ENCODE measurements around the gene IQGAP2.

IQGAP2 gene

DNA sequence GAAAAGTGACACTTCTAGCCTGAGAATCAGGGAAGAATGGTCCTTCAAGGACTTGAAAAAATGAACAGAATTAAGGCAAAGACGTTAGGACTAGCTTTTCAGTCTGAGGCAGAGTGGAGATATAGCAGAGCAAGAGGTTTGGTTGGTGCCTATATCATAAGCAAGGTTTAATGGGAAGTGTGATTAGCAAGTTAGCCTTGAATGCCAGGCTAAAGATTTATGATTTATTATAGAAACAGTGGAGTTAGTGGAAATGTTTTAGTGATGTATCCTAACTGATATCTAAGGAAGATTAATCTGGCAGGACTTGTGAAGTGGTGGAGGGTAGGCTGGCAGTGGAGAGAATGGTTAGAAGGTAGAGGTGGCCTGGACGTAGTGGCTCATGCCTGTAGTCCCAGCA, 213.1 kb downstream of the IQGAP2 start:
- no peak overlapping the region for H3K23ac ChIP-seq (ENCODE audit: low read depth, low read length, poor library complexity)
- WGBS, 2 donors (ENCODE audit: extremely low coverage in 2 of 2, insufficient read length in 2 of 2, insufficient replicate concordance in 1 of 2): no CpG with 5 or more reads among the region's 2 CpGs
- no peaks in the 10 kb centered on the region for H3K9me3 ChIP-seq (replicated peaks in 1 of 2; ENCODE audit: control insufficient read depth in 2 of 2, insufficient read depth in 1 of 2, low read depth in 1 of 2, low read length in 2 of 2)
- H4K91ac ChIP-seq (ENCODE audit: low read depth, low read length, poor library complexity): no peak overlapping the region
- no peak overlapping the region for H3K9ac ChIP-seq (ENCODE audit: low read depth, low read length, poor library complexity)
- H3K4me2 ChIP-seq (ENCODE audit: insufficient read depth, low read length, poor library complexity, severe bottlenecking): no peak overlapping the region
- no peak overlapping the region for H2AK5ac ChIP-seq (ENCODE audit: low read depth, low read length)
- no peak overlapping the region for H2BK5ac ChIP-seq (ENCODE audit: low read length)
- no peak overlapping the region for H3K14ac ChIP-seq (ENCODE audit: low read length)
- no peaks in the 10 kb centered on the region for H3K27me3 ChIP-seq (ENCODE audit: control insufficient read depth in 3 of 3, insufficient read depth in 3 of 3, low read depth in 1 of 3, low read length in 3 of 3)
- H2BK120ac ChIP-seq (ENCODE audit: low read depth, low read length): no peak overlapping the region
- no peak overlapping the region for H4K8ac ChIP-seq (ENCODE audit: low read depth, low read length)
- no peak overlapping the region for H3K4me3 ChIP-seq (ENCODE audit: low read length in 2 of 2)
- H3K36me3 ChIP-seq (replicated peaks in 1 of 2; ENCODE audit: control insufficient read depth in 2 of 2, insufficient read depth in 2 of 2, low read length in 2 of 2): peaks cover 2 to 11% of the 10 kb centered on the region in 2 donors
- H2BK12ac ChIP-seq (ENCODE audit: low read length): no peak overlapping the region
- H3K27ac ChIP-seq (replicated peaks; ENCODE audit: low read length): no peak overlapping the region
- no peak overlapping the region for H3K18ac ChIP-seq (ENCODE audit: low read length)
- no peak overlapping the region for H2BK15ac ChIP-seq (ENCODE audit: low read length)
- no peaks in the 10 kb centered on the region for H3K79me1 ChIP-seq (ENCODE audit: low read depth, low read length)
- DNase-seq (ENCODE audit: low spot score): no peak
- H2AFZ ChIP-seq (ENCODE audit: low read length): no peak overlapping the region
- H3K4ac ChIP-seq (ENCODE audit: low read length): no peak overlapping the region
- no peaks in the 10 kb centered on the region for H3K4me1 ChIP-seq (ENCODE audit: control insufficient read depth in 2 of 2, insufficient read depth in 1 of 2, low read depth in 1 of 2, low read length in 2 of 2)

DNA sequence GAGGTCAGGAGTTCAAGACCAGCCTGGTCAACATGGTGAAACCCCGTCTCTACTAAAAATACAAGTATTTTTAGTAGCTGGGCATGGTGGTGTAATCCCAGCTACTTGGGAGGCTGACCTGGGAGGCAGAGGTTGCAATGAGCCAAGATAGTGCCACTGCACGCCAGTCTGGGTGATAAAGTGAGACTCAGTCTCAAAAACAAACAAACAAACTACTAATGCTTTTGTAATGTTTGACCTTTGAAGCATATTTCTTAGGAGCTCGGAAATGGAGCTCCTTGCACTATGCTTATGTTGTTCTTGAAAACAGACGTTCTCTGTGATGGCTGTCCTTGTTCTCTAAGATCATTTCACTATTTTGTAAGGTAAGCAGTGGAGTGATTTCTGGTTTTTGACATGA, 214.1 kb downstream of the IQGAP2 start:
- Histone ChIP-seq H2BK12ac (ENCODE audit: low read length) (no peak overlapping the region), H3K27ac (replicated peaks; ENCODE audit: low read length) (no peak overlapping the region), H3K4me1 (ENCODE audit: control insufficient read depth in 2 of 2, insufficient read depth in 1 of 2, low read depth in 1 of 2, low read length in 2 of 2) (peaks cover 0 to 3% of the 10 kb centered on the region in 2 donors), H3K14ac (ENCODE audit: low read length) (no peak overlapping the region), H2BK5ac (ENCODE audit: low read length) (no peak overlapping the region), H2BK15ac (ENCODE audit: low read length) (no peak overlapping the region), H3K4me3 (ENCODE audit: low read length in 2 of 2) (no peak overlapping the region), H3K18ac (ENCODE audit: low read length) (no peak overlapping the region), H3K9me3 (replicated peaks in 1 of 2; ENCODE audit: control insufficient read depth in 2 of 2, insufficient read depth in 1 of 2, low read depth in 1 of 2, low read length in 2 of 2) (no peaks in the 10 kb centered on the region), H3K79me1 (ENCODE audit: low read depth, low read length) (no peaks in the 10 kb centered on the region), H3K36me3 (replicated peaks in 1 of 2; ENCODE audit: control insufficient read depth in 2 of 2, insufficient read depth in 2 of 2, low read length in 2 of 2) (peaks cover 2% of the 10 kb centered on the region in 2 donors), H3K27me3 (ENCODE audit: control insufficient read depth in 3 of 3, insufficient read depth in 3 of 3, low read depth in 1 of 3, low read length in 3 of 3) (no peaks in the 10 kb centered on the region), H2BK120ac (ENCODE audit: low read depth, low read length) (no peak overlapping the region), H4K8ac (ENCODE audit: low read depth, low read length) (no peak overlapping the region), H3K23ac (ENCODE audit: low read depth, low read length, poor library complexity) (no peak overlapping the region), H2AK5ac (ENCODE audit: low read depth, low read length) (no peak overlapping the region), H4K91ac (ENCODE audit: low read depth, low read length, poor library complexity) (no peak overlapping the region), H3K4ac (ENCODE audit: low read length) (no peak overlapping the region), H2AFZ (ENCODE audit: low read length) (no peak overlapping the region), H3K4me2 (ENCODE audit: insufficient read depth, low read length, poor library complexity, severe bottlenecking) (no peak overlapping the region), H3K9ac (ENCODE audit: low read depth, low read length, poor library complexity) (no peak overlapping the region)
- WGBS, 2 donors (ENCODE audit: extremely low coverage in 2 of 2, insufficient read length in 2 of 2, insufficient replicate concordance in 1 of 2): no CpG with 5 or more reads among the region's 4 CpGs
- no peak for DNase-seq (ENCODE audit: low spot score)

DNA sequence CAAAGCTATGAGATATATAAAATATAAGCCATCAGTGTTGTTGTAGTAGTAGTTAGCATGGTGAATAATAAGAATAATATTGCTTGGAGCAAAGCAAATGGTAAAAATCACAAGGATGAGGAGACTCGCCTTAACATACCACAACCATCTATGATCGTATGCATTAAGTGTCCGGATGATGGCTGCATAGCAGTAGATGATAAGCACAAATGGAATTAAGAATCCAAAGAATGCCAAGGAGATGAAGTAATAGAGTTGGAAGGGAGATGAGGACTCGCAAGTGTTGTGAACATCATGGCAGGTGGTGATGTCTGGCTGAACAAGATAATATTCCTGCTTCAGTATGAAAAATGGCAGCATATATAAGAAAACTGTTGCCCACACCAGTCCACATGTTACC, 214.6 kb downstream of the IQGAP2 start:
- H2BK120ac ChIP-seq (ENCODE audit: low read depth, low read length): no peak overlapping the region
- H3K27ac ChIP-seq (replicated peaks; ENCODE audit: low read length): no peak overlapping the region
- H4K91ac ChIP-seq (ENCODE audit: low read depth, low read length, poor library complexity): no peak overlapping the region
- no peak overlapping the region for H2BK5ac ChIP-seq (ENCODE audit: low read length)
- no peak overlapping the region for H2AK5ac ChIP-seq (ENCODE audit: low read depth, low read length)
- no peak overlapping the region for H3K23ac ChIP-seq (ENCODE audit: low read depth, low read length, poor library complexity)
- no peaks in the 10 kb centered on the region for H3K9me3 ChIP-seq (replicated peaks in 1 of 2; ENCODE audit: control insufficient read depth in 2 of 2, insufficient read depth in 1 of 2, low read depth in 1 of 2, low read length in 2 of 2)
- H3K27me3 ChIP-seq (ENCODE audit: control insufficient read depth in 3 of 3, insufficient read depth in 3 of 3, low read depth in 1 of 3, low read length in 3 of 3): no peaks in the 10 kb centered on the region
- DNase-seq (ENCODE audit: low spot score): no peak
- no peak overlapping the region for H3K14ac ChIP-seq (ENCODE audit: low read length)
- no peak overlapping the region for H2AFZ ChIP-seq (ENCODE audit: low read length)
- H3K4me3 ChIP-seq (ENCODE audit: low read length in 2 of 2): no peak overlapping the region
- no peak overlapping the region for H3K4ac ChIP-seq (ENCODE audit: low read length)
- no peak overlapping the region for H4K8ac ChIP-seq (ENCODE audit: low read depth, low read length)
- H2BK15ac ChIP-seq (ENCODE audit: low read length): no peak overlapping the region
- WGBS, 2 donors (ENCODE audit: extremely low coverage in 2 of 2, insufficient read length in 2 of 2, insufficient replicate concordance in 1 of 2): no CpG with 5 or more reads among the region's 4 CpGs
- H3K9ac ChIP-seq (ENCODE audit: low read depth, low read length, poor library complexity): no peak overlapping the region
- no peak overlapping the region for H3K18ac ChIP-seq (ENCODE audit: low read length)
- H3K36me3 ChIP-seq (replicated peaks in 1 of 2; ENCODE audit: control insufficient read depth in 2 of 2, insufficient read depth in 2 of 2, low read length in 2 of 2): peaks cover 2% of the 10 kb centered on the region in 2 donors
- H3K4me1 ChIP-seq (ENCODE audit: control insufficient read depth in 2 of 2, insufficient read depth in 1 of 2, low read depth in 1 of 2, low read length in 2 of 2): peaks cover 0 to 3% of the 10 kb centered on the region in 2 donors
- no peaks in the 10 kb centered on the region for H3K79me1 ChIP-seq (ENCODE audit: low read depth, low read length)
- H3K4me2 ChIP-seq (ENCODE audit: insufficient read depth, low read length, poor library complexity, severe bottlenecking): no peak overlapping the region
- H2BK12ac ChIP-seq (ENCODE audit: low read length): no peak overlapping the region

DNA sequence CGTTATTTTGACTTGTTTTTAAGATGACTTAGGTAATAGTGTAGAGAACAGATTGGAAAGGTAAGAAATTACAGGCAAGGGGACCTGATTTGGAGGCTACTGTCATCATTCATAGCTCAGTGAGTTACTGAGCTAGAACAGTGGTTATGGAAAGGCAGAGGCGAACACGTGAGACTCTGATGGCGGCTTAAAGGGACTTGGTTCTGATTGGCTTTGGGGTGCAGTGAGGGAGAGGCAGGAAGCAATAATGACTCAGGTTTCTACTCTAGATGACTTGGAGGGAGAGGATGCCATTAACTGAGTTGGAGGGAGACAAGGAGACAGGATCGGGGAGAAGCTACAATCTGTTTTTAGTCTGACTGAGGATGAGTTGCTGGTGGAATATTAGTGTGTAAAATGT, 217.1 kb downstream of the IQGAP2 start:
- no peaks in the 10 kb centered on the region for H3K36me3 ChIP-seq (replicated peaks in 1 of 2; ENCODE audit: control insufficient read depth in 2 of 2, insufficient read depth in 2 of 2, low read length in 2 of 2)
- no peak overlapping the region for H2BK15ac ChIP-seq (ENCODE audit: low read length)
- no peaks in the 10 kb centered on the region for H3K27me3 ChIP-seq (ENCODE audit: control insufficient read depth in 3 of 3, insufficient read depth in 3 of 3, low read depth in 1 of 3, low read length in 3 of 3)
- no peak overlapping the region for H3K9ac ChIP-seq (ENCODE audit: low read depth, low read length, poor library complexity)
- H3K79me1 ChIP-seq (ENCODE audit: low read depth, low read length): no peaks in the 10 kb centered on the region
- no peak overlapping the region for H3K14ac ChIP-seq (ENCODE audit: low read length)
- no peak overlapping the region for H3K18ac ChIP-seq (ENCODE audit: low read length)
- H2AK5ac ChIP-seq (ENCODE audit: low read depth, low read length): no peak overlapping the region
- H3K4ac ChIP-seq (ENCODE audit: low read length): no peak overlapping the region
- H3K4me3 ChIP-seq (ENCODE audit: low read length in 2 of 2): no peak overlapping the region
- no peak overlapping the region for H2AFZ ChIP-seq (ENCODE audit: low read length)
- no peak overlapping the region for H2BK12ac ChIP-seq (ENCODE audit: low read length)
- H4K91ac ChIP-seq (ENCODE audit: low read depth, low read length, poor library complexity): no peak overlapping the region
- WGBS, 2 donors (ENCODE audit: extremely low coverage in 2 of 2, insufficient read length in 2 of 2, insufficient replicate concordance in 1 of 2): no CpG with 5 or more reads among the region's 5 CpGs
- H2BK120ac ChIP-seq (ENCODE audit: low read depth, low read length): no peak overlapping the region
- H3K23ac ChIP-seq (ENCODE audit: low read depth, low read length, poor library complexity): no peak overlapping the region
- H3K4me2 ChIP-seq (ENCODE audit: insufficient read depth, low read length, poor library complexity, severe bottlenecking): no peak overlapping the region
- H3K27ac ChIP-seq (replicated peaks; ENCODE audit: low read length): no peak overlapping the region
- H4K8ac ChIP-seq (ENCODE audit: low read depth, low read length): no peak overlapping the region
- DNase-seq (ENCODE audit: low spot score): no peak
- H3K9me3 ChIP-seq (replicated peaks in 1 of 2; ENCODE audit: control insufficient read depth in 2 of 2, insufficient read depth in 1 of 2, low read depth in 1 of 2, low read length in 2 of 2): no peaks in the 10 kb centered on the region
- peaks cover 5 to 7% of the 10 kb centered on the region in 2 donors for H3K4me1 ChIP-seq (ENCODE audit: control insufficient read depth in 2 of 2, insufficient read depth in 1 of 2, low read depth in 1 of 2, low read length in 2 of 2)
- H2BK5ac ChIP-seq (ENCODE audit: low read length): no peak overlapping the region

Measured in neuronal stem cell (in vitro differentiated cells).